Fibroblast of the aortic adventitia (primary cell): ENCODE data around the gene SLC24A2. TPM values are rescaled to one million over a fixed set of nuclear protein-coding genes. Genes with fewer than 3 reads are reported as not detected.

Experiments used
- DNase-seq: peaks from one replicate; pipeline ENCODE4 v3.0.0-alpha.2; 2010; ENCODE audit warnings: low read depth
- H3K4me3 ChIP-seq: 2 replicates; pipeline ENCODE4 v1.5.1; 2011; ENCODE audit warnings: low read depth, mild to moderate bottlenecking, control low read depth, low read length, moderate library complexity
- CTCF ChIP-seq: IDR thresholded peaks from 2 replicates; pipeline ENCODE4 v1.5.1; 2011; ENCODE audit warnings: mild to moderate bottlenecking, low read length, control low read depth, inconsistent platforms; ENCODE audit not compliant: insufficient read depth
- total RNA-seq: library from RNA; depleted of rRNA; stranded (reverse); fragments of >200 nt; gene quantifications from 2 replicates; pipeline ENCODE4 v1.2.3, GENCODE V29; 2012; ENCODE audit warnings: low replicate concordance

The SLC24A2 gene
- total RNA-seq, 1 donor: not detected

GRCh38 chr9:19768798-19769197 is 20.0 kb downstream of the SLC24A2 start:
- DNase-seq: no peak
- no peak for TF ChIP-seq CTCF
- H3K4me3 ChIP-seq: no peak overlapping the region

- DNase-seq: no peak
- no peak for TF ChIP-seq CTCF
- H3K4me3 ChIP-seq: no peak overlapping the region
Observed at GRCh38 chr9:19759066-19759465, 29.8 kb downstream of the SLC24A2 start.

- no peak overlapping the region for H3K4me3 ChIP-seq
Observed at GRCh38 chr9:19757745-19758144, 31.1 kb downstream of the SLC24A2 start.

GRCh38 chr9:19754921-19755320 is 33.9 kb downstream of the SLC24A2 start:
- TF ChIP-seq CTCF: no peak
- DNase-seq: no peak
- no peak overlapping the region for H3K4me3 ChIP-seq

More at GRCh38 chr9:19757745-19758144, 31.1 kb downstream of the SLC24A2 start:
- TF ChIP-seq CTCF: no peak
- DNase-seq: no peak

- no peak for TF ChIP-seq CTCF
- DNase-seq: peak; percentile 4
- H3K4me3 ChIP-seq: no peak overlapping the region
Observed at GRCh38 chr9:19748278-19749126, 40.3 kb downstream of the SLC24A2 start.

- no peak overlapping the region for H3K4me3 ChIP-seq
- no peak for DNase-seq
- no peak for TF ChIP-seq CTCF
Observed at GRCh38 chr9:19746223-19746622, 42.6 kb downstream of the SLC24A2 start.
